Vagina (tissue), 2 donors: ENCODE results near the gene TMEM134.
A peak's percentile ranks its signal among the peaks of the same experiment; 100 is the strongest.

Experiments
- CTCF ChIP-seq, 3 experiments: fragments of 450-650 bp in 2 of 3; fragments of 200-600 bp in 1 of 3; sonication (generic) in 1 of 3; IDR thresholded peaks; one replicate each; pipeline ENCODE4 v1.5.1; 2017 to 2019; ENCODE audit warnings: antibody characterized with exemption in 3 of 3, mild to moderate bottlenecking in 2 of 3, moderate library complexity in 2 of 3
- POLR2A ChIP-seq, 2 donors: fragments of 450-650 bp; IDR thresholded peaks; one replicate each; pipeline ENCODE4 v1.6.1; 2017; ENCODE audit warnings: antibody characterized with exemption in 2 of 2, mild to moderate bottlenecking in 2 of 2, moderate library complexity in 2 of 2

- TF ChIP-seq POLR2A (IDR thresholded peaks at IDR 0.05) (peak in 1 of 2 donors; percentile 62), CTCF (IDR thresholded peaks at IDR 0.05) (no peak)
These were observed 48.2 kb downstream of the TMEM134 start for GRCh38 chr11:67420646-67421429.
